Measurements from ENCODE around the gene AFF2. TPM values are rescaled to one million over a fixed set of nuclear protein-coding genes. Genes with fewer than 3 reads are reported as not detected.
A peak's percentile ranks its signal among the peaks of the same experiment; 100 is the strongest.

The AFF2 gene
- total and polyA plus RNA-seq, 2 donors from 2014 or later = 0.09 to 5.7 TPM

- DNase-seq = peak in 1 of 5 donors; percentile 4
- no peak for FAIRE-seq
Observed at GRCh38 chrX:149036086-149036485, 535.7 kb downstream of the AFF2 start.

GRCh38 chrX:149037281-149037870 lies 537.0 kb downstream of the AFF2 start:
- intact Hi-C loops (cut with DNase I) = no loop called here
- FAIRE-seq = no peak

More at GRCh38 chrX:149036086-149036485, 535.7 kb downstream of the AFF2 start:
- TF ChIP-seq, protein P1, sequence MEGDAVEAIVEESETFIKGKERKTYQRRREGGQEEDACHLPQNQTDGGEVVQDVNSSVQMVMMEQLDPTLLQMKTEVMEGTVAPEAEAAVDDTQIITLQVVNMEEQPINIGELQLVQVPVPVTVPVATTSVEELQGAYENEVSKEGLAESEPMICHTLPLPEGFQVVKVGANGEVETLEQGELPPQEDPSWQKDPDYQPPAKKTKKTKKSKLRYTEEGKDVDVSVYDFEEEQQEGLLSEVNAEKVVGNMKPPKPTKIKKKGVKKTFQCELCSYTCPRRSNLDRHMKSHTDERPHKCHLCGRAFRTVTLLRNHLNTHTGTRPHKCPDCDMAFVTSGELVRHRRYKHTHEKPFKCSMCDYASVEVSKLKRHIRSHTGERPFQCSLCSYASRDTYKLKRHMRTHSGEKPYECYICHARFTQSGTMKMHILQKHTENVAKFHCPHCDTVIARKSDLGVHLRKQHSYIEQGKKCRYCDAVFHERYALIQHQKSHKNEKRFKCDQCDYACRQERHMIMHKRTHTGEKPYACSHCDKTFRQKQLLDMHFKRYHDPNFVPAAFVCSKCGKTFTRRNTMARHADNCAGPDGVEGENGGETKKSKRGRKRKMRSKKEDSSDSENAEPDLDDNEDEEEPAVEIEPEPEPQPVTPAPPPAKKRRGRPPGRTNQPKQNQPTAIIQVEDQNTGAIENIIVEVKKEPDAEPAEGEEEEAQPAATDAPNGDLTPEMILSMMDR (IDR thresholded peaks at IDR 0.05; ENCODE audit: borderline replicate concordance, extremely low read depth, insufficient read depth) = no peak
- H3K9me3 ChIP-seq (ENCODE audit: control insufficient read depth in 2 of 3, insufficient read depth in 1 of 3, low read length in 3 of 3) = no peaks in the 10 kb centered on the region
- H3K4me1 ChIP-seq (ENCODE audit: control insufficient read depth in 2 of 3, insufficient read depth in 2 of 3, low read depth in 1 of 3, low read length in 3 of 3) = no peaks in the 10 kb centered on the region
- H3K27ac ChIP-seq (ENCODE audit: low read depth in 2 of 2, low read length in 2 of 2) = no peak overlapping the region
- H3K36me3 ChIP-seq (ENCODE audit: control insufficient read depth in 2 of 3, insufficient read depth in 3 of 3, low read length in 3 of 3) = no peaks in the 10 kb centered on the region
- H3K9ac ChIP-seq (ENCODE audit: low read length in 3 of 3) = no peak overlapping the region
- H3K27me3 ChIP-seq (ENCODE audit: control insufficient read depth, insufficient read depth, low read length) = no peaks in the 10 kb centered on the region
- intact Hi-C loops (cut with DNase I) = no loop called here
- no peak overlapping the region for H3K4me3 ChIP-seq (ENCODE audit: low read length in 3 of 3)

DNA sequence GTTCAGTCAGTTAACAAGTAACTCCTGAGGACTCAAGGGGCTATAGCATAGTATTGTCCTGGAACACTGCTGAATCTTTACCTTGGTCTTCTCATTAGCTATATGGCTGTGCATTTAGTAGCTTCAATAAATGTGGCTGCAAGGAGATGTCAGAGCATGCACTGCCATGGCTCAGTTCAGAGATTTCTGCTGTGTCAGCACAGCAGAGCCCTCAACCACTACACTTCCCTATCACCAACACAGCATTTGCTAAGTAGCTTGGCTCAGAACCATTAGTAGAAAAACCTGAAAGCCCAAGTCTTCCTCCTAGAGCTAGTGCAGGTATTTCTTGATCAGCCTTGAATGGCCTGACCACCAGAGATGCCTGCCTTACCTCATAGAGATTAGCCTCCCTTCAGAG lies 538.6 kb downstream of the AFF2 start:
- H3K9me3 ChIP-seq (ENCODE audit: control insufficient read depth in 2 of 3, insufficient read depth in 1 of 3, low read length in 3 of 3) = no peaks in the 10 kb centered on the region
- H3K4me1 ChIP-seq (ENCODE audit: control insufficient read depth in 2 of 3, insufficient read depth in 2 of 3, low read depth in 1 of 3, low read length in 3 of 3) = no peaks in the 10 kb centered on the region
- no peak for DNase-seq
- no peaks in the 10 kb centered on the region for H3K36me3 ChIP-seq (ENCODE audit: control insufficient read depth in 2 of 3, insufficient read depth in 3 of 3, low read length in 3 of 3)
- H3K27ac ChIP-seq (ENCODE audit: low read depth in 2 of 2, low read length in 2 of 2) = no peak overlapping the region
- H3K9ac ChIP-seq (ENCODE audit: low read length in 3 of 3) = no peak overlapping the region
- no peak for FAIRE-seq
- no peak overlapping the region for H3K4me3 ChIP-seq (ENCODE audit: low read length in 3 of 3)
- TF ChIP-seq, protein P1 (IDR thresholded peaks at IDR 0.05; ENCODE audit: borderline replicate concordance, extremely low read depth, insufficient read depth) = no peak
- intact Hi-C loops (cut with DNase I) = no loop called here
- no peaks in the 10 kb centered on the region for H3K27me3 ChIP-seq (ENCODE audit: control insufficient read depth, insufficient read depth, low read length)

More at GRCh38 chrX:149037281-149037870, 537.0 kb downstream of the AFF2 start:
- no peak overlapping the region for H3K4me3 ChIP-seq (ENCODE audit: low read length in 3 of 3)
- no peaks in the 10 kb centered on the region for H3K36me3 ChIP-seq (ENCODE audit: control insufficient read depth in 2 of 3, insufficient read depth in 3 of 3, low read length in 3 of 3)
- no peak for DNase-seq
- H3K27ac ChIP-seq (ENCODE audit: low read depth in 2 of 2, low read length in 2 of 2) = no peak overlapping the region
- H3K4me1 ChIP-seq (ENCODE audit: control insufficient read depth in 2 of 3, insufficient read depth in 2 of 3, low read depth in 1 of 3, low read length in 3 of 3) = no peaks in the 10 kb centered on the region
- H3K9me3 ChIP-seq (ENCODE audit: control insufficient read depth in 2 of 3, insufficient read depth in 1 of 3, low read length in 3 of 3) = no peaks in the 10 kb centered on the region
- H3K27me3 ChIP-seq (ENCODE audit: control insufficient read depth, insufficient read depth, low read length) = no peaks in the 10 kb centered on the region
- TF ChIP-seq, protein P1 (IDR thresholded peaks at IDR 0.05; ENCODE audit: borderline replicate concordance, extremely low read depth, insufficient read depth) = no peak
- H3K9ac ChIP-seq (ENCODE audit: low read length in 3 of 3) = no peak overlapping the region
